ACC112 (cell line): Measurements from ENCODE around the gene MFNG.

Source experiments
- H2AFZ ChIP-seq: fragments of 200-600 bp; sonication (generic); one replicate; pipeline ENCODE4 v1.6.0; 2017; ENCODE audit warnings: antibody characterized with exemption, low read length; ENCODE audit not compliant: unreplicated experiment
- H3K27ac ChIP-seq: fragments of 200-600 bp; sonication (generic); 2 replicates; pipeline ENCODE4 v1.5.1; 2014; ENCODE audit warnings: low read depth, mild to moderate bottlenecking, antibody characterized with exemption, low read length, moderate library complexity
- H3K27me3 ChIP-seq: fragments of 200-600 bp; sonication (generic); 2 replicates; pipeline ENCODE4 v1.6.1; 2014; ENCODE audit warnings: mild to moderate bottlenecking, antibody characterized with exemption, low read length, moderate library complexity, mixed read lengths; ENCODE audit not compliant: insufficient read depth
- H3K36me3 ChIP-seq: fragments of 200-600 bp; sonication (generic); 2 replicates; pipeline ENCODE4 v1.6.1; 2016; ENCODE audit warnings: mild to moderate bottlenecking, antibody characterized with exemption, low read length, moderate library complexity, mixed read lengths; ENCODE audit not compliant: insufficient read depth
- H3K4me1 ChIP-seq: fragments of 200-600 bp; sonication (generic); one replicate; pipeline ENCODE4 v1.6.1; 2016; ENCODE audit warnings: low read length, mixed read lengths; ENCODE audit not compliant: insufficient read depth, unreplicated experiment, control insufficient read depth
- H3K4me3 ChIP-seq: fragments of 200-600 bp; sonication (generic); 2 replicates; pipeline ENCODE4 v1.5.1; 2014; ENCODE audit warnings: mild to moderate bottlenecking, low read depth, low read length
- H3K79me2 ChIP-seq: fragments of 200-600 bp; sonication (generic); one replicate; pipeline ENCODE4 v1.6.0; 2016; ENCODE audit warnings: low read length; ENCODE audit not compliant: control insufficient read depth, unreplicated experiment, insufficient read depth

Gene MFNG

DNA sequence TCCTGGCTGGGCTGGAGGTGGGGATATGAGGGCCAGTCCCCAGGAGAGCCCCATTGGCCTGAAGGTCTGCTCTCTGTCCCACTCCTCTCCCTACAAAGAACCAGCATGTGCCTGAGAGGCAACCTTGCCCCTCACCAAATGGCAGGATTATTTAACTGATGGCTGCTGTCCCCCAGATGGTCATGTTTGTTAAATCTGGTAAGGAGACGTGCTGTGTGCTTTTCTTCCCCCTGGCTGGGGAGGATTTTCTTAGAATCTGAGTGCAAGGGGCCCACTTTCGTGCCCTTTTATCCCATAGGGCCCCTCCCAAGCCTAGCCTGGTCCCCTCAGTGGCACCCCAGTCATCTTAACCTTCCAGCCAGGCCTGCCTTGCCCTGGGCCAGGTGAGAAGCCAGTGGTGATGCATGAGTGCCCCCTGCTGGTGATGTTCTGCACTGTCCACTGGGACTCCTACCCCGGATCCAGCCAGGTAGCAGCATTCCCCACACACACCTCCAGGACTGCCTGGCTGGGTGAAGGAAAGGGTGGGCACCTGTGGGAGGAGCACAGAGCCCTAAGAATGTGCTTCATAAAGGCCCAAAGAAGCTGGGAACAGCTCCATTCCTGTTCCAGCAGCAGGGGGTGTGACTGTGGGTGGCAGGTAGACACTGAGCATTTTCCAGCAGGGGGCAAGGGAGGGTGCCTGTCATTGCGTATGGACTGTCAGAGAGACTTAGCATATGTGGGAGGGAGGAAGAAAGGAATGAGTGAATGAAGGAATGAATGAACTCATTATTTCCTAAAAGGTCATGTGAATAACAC is 28.9 kb downstream of the MFNG start:
- Histone ChIP-seq H3K36me3 (no peaks in the 10 kb centered on the region), H3K27me3 (no peaks in the 10 kb centered on the region; the same call in 1 of the 2 replicates), H3K4me1 (peaks cover 28% of the 10 kb centered on the region), H2AFZ (no peak overlapping the region), H3K4me3 (no peak overlapping the region), H3K79me2 (no peaks in the 10 kb centered on the region), H3K27ac (0 out of 2 replicates have a peak overlapping the region, but pooled peaks have one; percentile 10)

DNA sequence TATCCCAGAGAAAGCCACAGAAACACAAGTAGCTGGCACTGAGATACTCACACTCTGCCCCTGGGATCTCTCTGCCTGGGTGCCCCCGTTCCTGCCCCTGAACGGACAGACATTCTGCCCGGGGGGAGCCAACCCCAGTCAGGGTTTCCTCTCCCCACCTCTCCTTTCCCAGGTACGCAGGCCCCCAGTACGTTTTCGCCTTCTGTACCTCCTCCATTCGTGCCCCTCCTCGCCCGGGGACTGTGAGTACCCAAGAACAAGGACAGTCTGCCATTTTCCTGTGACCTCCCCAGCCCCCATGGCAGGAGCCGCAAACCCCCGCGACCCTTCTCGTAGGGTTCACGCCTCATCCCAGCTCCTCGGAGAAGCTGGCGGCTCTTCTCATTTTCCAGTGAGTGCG is 29.8 kb downstream of the MFNG start:
- Histone ChIP-seq H3K79me2 (no peaks in the 10 kb centered on the region), H3K4me3 (no peak overlapping the region), H3K4me1 (peaks cover 28% of the 10 kb centered on the region), H3K36me3 (no peaks in the 10 kb centered on the region), H2AFZ (no peak overlapping the region), H3K27ac (peak overlapping the region; percentile 94), H3K27me3 (no peaks in the 10 kb centered on the region)

DNA sequence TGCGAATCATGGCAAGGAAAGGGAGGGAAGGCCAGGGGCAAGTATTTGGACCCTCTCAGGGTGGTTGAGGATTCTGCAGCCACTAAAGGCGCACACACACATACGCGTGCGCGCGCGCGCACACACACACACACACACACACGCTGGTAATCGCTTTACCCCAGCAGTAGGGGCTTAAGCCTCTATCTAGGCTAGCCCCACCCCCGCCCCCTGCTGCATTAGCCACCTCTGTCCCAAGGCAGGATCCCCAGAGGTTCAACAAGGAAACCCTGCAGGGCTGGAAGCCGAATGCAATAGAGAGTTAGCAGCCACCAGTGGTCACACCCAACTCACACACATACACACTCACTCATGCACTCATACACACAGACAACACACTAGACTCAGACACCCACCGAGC is 30.3 kb downstream of the MFNG start:
- no peaks in the 10 kb centered on the region for H3K79me2 ChIP-seq
- H3K4me1 ChIP-seq, result peaks cover 28% of the 10 kb centered on the region
- peak overlapping the region; percentile 94 for H3K27ac ChIP-seq
- no peak overlapping the region for H3K4me3 ChIP-seq
- no peaks in the 10 kb centered on the region for H3K36me3 ChIP-seq
- no peak overlapping the region for H2AFZ ChIP-seq
- H3K27me3 ChIP-seq, result no peaks in the 10 kb centered on the region

- peak overlapping the region; percentile 5 for H2AFZ ChIP-seq
- no peaks in the 10 kb centered on the region for H3K27me3 ChIP-seq
- H3K79me2 ChIP-seq, result no peaks in the 10 kb centered on the region
- peak overlapping the region; percentile 54 for H3K4me3 ChIP-seq
- peak overlapping the region; percentile 94 for H3K27ac ChIP-seq
- peaks cover 28% of the 10 kb centered on the region for H3K4me1 ChIP-seq
- H3K36me3 ChIP-seq, result no peaks in the 10 kb centered on the region
Measured at GRCh38 chr22:37454857-37455686, 31.1 kb downstream of the MFNG start.

DNA sequence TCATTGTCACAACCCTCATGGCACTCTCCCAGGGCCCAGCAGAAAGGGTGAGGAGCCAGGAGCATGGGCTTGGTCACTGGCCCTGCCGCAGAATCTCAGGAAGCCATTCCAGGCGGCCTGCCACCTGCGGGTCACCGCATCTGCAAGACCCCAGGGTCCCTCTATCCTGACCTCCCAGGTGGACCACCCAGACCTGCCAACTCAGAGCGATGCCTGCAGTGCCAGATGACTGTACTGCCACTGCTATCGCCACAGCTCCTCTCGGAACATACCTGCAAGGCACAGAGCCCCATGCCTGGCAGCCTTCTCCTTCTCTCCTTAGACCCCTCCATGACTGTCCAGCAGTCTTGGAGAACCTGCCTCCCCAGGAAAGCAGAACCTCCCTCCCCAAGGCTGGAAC is 32.5 kb downstream of the MFNG start:
- no peak overlapping the region for H3K4me3 ChIP-seq
- H3K27ac ChIP-seq, result peak overlapping the region; percentile 94; the same call in 1 of the 2 replicates
- H3K4me1 ChIP-seq, result peaks cover 28% of the 10 kb centered on the region
- H3K79me2 ChIP-seq, result no peaks in the 10 kb centered on the region
- no peaks in the 10 kb centered on the region for H3K36me3 ChIP-seq
- H2AFZ ChIP-seq, result no peak overlapping the region
- H3K27me3 ChIP-seq, result no peaks in the 10 kb centered on the region

DNA sequence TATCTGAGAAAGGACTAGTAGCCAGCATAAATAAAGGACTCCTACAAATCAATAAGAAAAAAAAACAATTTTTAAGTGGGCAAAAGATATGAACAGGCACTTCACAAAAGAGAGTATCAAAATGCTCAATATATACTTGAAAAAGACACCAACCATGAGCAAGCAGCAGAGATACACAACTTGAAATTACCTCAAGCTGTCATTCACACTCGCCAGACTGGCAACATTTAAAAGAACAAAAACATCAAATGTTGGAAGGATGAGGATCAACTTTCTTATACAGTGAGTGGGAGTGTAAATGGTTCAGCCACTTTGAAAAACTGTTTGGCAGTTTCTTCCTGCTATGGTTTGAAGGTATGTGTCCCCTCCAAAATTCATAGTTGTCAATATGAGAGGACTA is 35.0 kb downstream of the MFNG start:
- Histone ChIP-seq H3K27ac (no peak overlapping the region), H3K36me3 (no peaks in the 10 kb centered on the region), H3K27me3 (no peaks in the 10 kb centered on the region), H3K4me3 (no peak overlapping the region), H3K4me1 (peaks cover 23% of the 10 kb centered on the region), H3K79me2 (no peaks in the 10 kb centered on the region), H2AFZ (no peak overlapping the region)

DNA sequence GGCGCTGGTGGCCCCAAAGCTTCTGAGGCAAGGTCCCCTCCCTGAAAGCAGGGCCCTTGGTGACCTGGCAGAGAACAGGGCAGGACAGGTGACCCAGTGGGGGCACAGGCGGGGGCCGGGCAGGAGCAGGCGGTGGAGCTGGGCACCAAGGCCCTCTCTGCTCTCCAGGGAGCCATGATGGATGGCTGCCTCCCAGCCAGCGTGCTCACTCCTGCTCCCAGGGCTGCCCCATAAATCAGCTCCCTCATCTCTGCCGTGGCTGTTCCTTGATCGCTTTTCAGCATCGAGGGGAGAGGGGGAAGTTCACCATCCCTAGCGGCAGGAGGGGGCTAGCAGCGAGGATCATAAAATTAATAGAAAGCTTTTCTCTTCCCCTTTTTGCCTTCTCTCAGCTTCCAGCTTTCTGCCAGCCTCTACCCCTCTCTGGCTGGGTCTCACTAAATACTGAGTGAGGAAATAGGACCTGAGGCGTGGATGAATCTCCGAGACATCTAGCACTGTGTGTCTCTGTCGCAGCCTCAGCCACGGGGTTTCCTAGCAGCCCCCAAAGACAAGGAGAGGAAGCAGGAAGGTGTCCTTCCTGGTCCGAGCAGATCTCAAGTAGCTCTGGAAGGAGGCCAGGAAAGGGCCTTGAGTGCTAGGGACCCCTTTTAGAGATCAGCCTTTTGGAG is 36.7 kb downstream of the MFNG start:
- H3K36me3 ChIP-seq, result no peaks in the 10 kb centered on the region
- no peaks in the 10 kb centered on the region for H3K79me2 ChIP-seq
- no peak overlapping the region for H3K4me3 ChIP-seq
- H2AFZ ChIP-seq, result no peak overlapping the region
- peaks cover 7% of the 10 kb centered on the region for H3K4me1 ChIP-seq
- no peaks in the 10 kb centered on the region for H3K27me3 ChIP-seq
- H3K27ac ChIP-seq, result no peak overlapping the region

DNA sequence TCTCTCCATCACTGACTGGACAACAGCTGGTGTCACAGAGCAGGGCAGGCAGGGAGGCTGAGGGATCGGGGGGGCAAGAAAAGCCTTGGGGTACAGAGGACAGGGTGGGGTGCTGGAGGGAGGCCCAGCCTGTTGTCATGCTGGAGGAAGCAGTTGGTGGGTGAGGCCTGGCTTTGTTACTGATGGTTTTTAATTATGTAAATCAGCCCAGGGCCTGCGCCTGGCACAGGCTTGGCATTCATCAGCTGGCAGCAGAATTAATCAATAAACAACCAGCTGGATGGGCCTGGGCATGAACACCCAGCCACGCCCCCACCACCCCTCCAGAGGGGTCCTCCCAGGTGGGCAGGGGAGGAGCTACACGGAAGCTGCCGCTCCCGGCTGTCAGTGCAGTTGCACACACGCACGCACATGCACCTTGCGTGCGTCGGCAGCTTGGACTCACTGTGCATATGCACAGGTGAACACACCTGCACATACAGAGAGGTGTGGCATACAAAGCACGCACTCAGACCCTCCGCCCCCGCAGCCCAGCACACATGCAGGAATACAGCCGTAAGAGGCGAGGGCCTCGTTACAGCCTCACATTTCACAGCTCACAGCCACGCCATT is 37.6 kb downstream of the MFNG start:
- Histone ChIP-seq H3K4me1 (no peaks in the 10 kb centered on the region), H3K4me3 (no peak overlapping the region), H3K36me3 (no peaks in the 10 kb centered on the region), H3K79me2 (no peaks in the 10 kb centered on the region), H3K27ac (no peak overlapping the region), H2AFZ (no peak overlapping the region), H3K27me3 (no peaks in the 10 kb centered on the region)

- H3K27me3 ChIP-seq, result no peaks in the 10 kb centered on the region
- no peak overlapping the region for H3K4me3 ChIP-seq
- H2AFZ ChIP-seq, result no peak overlapping the region
- H3K79me2 ChIP-seq, result no peaks in the 10 kb centered on the region
- H3K4me1 ChIP-seq, result peaks cover 4% of the 10 kb centered on the region
- H3K27ac ChIP-seq, result no peak overlapping the region
- H3K36me3 ChIP-seq, result no peaks in the 10 kb centered on the region
Measured at GRCh38 chr22:37445501-37445900, 40.7 kb downstream of the MFNG start.

DNA sequence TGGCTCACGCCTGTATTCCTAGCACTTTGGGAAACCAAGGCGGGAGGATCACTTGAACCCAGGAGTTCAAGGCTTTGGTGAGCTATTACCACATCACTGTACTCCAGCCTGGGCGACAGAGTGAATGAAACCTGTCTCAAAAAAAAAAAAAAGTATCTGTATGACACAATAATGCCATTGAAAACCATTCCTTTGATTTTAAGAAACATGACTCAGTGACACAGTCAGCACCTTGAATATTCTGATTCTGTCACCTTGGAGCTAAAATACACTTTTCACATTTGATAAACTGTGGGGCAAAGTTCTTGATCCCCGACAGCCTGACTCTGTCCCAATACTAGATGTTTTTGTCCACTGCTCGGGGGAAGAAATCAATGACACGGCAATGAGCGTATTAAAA is 42.2 kb downstream of the MFNG start:
- Histone ChIP-seq H3K27me3 (no peaks in the 10 kb centered on the region), H3K79me2 (no peaks in the 10 kb centered on the region), H3K4me3 (no peak overlapping the region), H3K27ac (no peak overlapping the region), H3K36me3 (no peaks in the 10 kb centered on the region), H3K4me1 (peaks cover 4% of the 10 kb centered on the region), H2AFZ (no peak overlapping the region)
